HG03066 (cell line): ENCODE results near the gene ANKRD35.

Source experiments
- ATAC-seq: cut with Tn5 transposase; IDR thresholded peaks from one replicate; pipeline ENCODE4 v1.9.1; 2021; ENCODE audit warnings: low read depth; ENCODE audit not compliant: unreplicated experiment

ANKRD35 gene

GRCh38 chr1:145895471-145895870 is 9.8 kb upstream of the ANKRD35 start:
- no peak for ATAC-seq

DNA sequence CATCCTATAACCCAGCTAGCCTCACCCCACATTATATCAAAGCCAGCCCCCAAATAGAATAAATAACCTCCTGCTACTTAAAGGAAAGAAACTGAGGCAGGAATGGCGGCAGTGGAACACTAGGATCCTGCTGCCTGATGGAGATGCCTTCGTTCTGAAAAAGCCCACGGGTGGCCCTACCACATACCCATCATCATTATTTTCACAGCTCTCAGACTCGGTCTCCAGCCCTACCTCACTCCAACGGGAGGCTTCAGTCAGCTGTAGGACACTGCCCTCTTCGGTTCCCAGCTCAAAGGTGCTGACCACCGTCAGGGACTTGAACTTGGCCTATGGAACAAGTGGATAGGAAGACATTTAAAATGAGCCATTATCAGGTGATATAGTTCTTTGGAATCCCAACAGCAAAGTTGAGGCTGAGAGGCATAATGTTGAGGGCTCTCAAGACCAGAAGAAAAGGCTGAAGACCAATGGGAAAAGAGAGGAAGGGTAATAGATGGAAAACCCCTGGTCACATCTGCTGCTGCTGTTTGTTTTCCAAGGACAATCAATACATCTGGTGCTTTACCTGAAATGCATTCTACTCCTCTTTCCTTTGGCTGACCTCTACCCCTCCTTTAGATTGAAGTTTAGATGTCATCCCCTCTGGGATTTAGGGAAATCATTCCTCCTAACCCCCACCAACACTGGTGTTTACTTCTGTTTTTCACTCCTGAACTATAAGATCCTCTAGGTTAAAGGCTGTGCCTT is 7.8 kb upstream of the ANKRD35 start:
- ATAC-seq: no peak

- no peak for ATAC-seq
Measured at GRCh38 chr1:145892486-145893087, 6.9 kb upstream of the ANKRD35 start.

DNA sequence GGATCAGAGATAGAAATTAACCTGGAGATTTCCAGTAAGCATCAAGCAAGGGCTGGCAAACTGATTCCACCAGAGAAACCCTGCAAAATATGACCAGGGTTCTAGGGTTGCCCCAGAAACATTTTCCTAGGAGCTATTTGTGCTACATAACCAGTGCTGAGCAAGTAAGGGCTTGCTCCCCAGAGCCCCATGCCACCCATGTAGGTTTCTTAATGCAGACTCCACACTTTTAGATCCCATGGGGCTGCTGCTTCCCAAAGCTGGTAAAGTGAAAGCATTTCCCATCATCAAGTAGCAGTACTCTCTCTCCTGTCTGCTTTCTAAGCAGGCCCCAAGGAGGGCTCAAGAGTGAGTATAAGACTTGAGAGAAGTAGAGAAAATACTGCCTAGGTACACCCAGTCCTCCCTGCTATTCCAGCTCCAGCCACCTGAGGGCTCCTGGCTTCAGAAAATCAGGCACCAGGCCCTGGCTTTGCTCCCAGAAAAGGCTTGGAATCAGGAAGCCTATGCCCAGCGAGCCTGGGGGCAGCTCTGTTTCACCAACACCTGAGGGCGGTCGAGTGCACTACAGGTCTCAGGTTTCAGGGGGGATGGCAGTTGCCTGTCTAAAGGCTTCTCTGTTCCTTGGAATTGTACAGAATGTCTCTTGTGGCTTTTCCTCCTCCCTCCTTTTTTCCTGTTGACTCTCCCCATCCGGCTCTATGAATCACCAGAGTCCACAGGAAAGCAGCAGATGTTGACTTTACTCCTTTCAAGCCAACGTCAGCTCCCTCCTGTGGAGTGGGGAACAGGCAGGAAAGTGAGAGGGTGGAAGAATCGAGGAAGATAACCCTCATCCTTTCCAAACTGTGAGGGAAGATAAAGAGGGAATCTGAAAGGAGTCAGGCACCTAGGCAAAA is 6.2 kb upstream of the ANKRD35 start:
- ATAC-seq: no peak

DNA sequence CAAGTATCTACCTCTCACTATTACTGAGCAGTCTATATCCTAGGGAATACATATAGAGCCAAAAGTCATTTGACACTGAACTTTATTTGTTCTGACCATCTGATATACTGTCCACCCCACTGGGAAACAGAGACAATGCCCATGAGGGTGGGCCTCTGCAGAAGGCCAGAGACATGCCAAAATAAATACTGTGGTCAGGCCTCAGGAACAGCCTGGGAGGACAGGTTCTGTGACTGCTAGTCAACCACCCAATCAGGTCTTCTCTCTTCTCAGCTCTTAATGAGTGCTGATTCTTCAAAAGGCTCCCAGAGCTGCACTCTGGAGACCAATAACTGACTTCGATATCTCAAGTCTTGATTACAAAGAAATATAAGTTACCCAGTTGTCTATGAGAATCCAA is 5.5 kb upstream of the ANKRD35 start:
- no peak for ATAC-seq

GRCh38 chr1:145889722-145890121 is 4.1 kb upstream of the ANKRD35 start:
- no peak for ATAC-seq

GRCh38 chr1:145887631-145888030 is 2.0 kb upstream of the ANKRD35 start:
- no peak for ATAC-seq

- ATAC-seq: no peak
Measured at GRCh38 chr1:145886816-145887215, 1.1 kb upstream of the ANKRD35 start.

GRCh38 chr1:145886390-145886789 is 724 bp upstream of the ANKRD35 start:
- ATAC-seq: no peak

DNA sequence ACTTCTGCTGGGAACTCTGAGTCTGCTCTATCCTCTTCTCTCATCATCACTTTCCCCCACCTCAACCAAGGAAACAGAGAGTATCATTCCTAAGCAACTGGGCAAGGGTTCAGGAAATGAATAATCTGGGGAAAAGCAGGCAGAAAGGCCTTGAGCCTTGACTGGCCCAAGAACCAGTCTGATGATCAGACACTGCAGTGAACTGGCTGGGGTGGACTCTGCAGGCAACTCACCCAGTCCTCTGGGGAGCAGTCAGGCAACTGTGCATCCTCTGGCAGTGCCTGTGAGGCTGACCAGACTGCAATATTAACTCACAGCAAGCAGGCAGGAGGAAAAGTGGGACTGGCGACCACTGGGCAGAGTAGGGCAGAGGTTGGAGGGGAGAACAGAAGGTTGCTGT is 991 bp downstream of the ANKRD35 start:
- ATAC-seq: no peak

GRCh38 chr1:145879775-145880174 is 5.9 kb downstream of the ANKRD35 start:
- ATAC-seq: no peak

DNA sequence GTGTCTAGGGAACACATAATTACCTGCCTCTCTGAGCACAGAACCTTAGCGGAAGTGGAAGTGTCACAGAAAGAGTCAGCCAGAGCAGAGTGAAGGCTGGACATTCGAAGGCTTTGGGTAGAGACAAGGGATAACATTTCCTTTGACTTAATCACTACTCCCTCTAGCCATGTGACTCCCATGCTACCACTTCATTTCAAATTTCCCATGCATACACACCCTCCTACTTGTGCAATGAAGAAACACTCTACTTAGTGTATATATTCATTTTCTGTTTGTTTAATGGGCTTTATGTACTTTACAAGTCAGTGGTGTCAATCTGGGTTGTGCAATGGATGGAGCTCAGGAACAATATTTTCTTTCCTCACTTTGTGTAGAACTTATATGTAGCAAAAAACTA is 6.9 kb downstream of the ANKRD35 start:
- ATAC-seq: no peak

GRCh38 chr1:145877923-145878486 is 7.7 kb downstream of the ANKRD35 start:
- ATAC-seq: no peak

GRCh38 chr1:145874646-145875045 is 11.0 kb downstream of the ANKRD35 start:
- ATAC-seq: no peak

- ATAC-seq: no peak
Measured at GRCh38 chr1:145871994-145872924, 13.4 kb downstream of the ANKRD35 start.

GRCh38 chr1:145868232-145868631 is 17.4 kb downstream of the ANKRD35 start:
- ATAC-seq: no peak

DNA sequence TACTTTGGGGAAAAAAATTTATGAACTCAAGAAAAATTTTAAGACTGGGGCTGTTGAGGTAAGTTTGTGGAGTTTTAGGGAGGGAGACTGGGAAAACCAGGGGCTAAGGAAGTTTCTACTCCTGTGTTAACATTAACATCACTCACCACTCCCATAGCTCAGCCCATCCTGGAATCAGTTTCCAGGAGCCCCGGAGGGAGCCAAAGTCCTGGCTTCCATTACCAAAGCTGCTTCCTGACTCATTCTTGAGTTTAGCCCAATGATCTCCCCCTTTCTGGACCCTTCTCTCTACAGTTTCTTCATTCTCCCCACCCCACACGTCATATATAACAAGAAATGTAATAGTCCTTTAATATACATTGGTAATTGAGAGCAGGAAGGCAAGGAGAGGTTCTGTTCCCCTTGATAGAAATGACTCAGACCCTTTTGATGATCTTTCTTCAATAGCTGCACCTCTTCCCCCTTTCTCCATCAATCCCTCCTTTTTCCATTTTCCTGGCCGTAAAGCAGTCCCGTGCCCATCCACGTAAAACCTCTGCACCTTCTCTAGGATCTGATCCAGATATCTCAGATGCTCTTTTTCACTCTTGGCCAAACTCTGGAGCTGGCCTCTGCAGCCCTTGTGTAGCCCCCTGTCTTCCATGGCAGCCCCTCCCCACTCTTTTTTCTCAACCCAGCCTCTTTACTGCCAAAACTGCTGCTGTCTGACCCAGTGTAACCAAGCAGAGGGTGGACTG is 22.2 kb downstream of the ANKRD35 start:
- no peak for ATAC-seq

DNA sequence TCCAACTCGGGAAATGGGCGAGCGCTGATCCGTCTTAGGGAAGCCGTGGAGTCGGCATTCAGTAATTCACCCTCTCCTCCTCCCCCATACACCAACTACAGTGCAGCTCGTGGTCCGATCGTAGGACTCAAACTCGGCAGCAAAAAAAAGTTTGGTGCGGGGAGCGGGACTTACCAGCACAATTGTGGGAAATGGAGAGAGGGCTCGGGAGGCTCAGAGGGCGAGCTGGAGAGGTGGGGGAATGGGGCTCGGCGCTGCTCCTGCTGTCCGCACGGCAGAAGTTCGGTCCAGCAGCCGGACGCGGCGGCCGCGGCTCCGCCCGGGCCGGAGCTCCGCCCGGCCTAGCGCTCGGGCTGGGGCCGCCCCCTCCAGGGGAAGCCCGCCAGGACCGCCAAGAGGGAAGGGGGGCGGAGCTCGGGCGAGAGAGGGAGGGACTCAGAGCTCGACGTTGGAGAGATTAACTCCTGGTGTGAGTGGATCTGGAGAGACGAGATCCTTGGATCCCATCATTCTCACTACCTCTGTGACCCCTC is 26.1 kb downstream of the ANKRD35 start:
- peak; percentile 65 for ATAC-seq

DNA sequence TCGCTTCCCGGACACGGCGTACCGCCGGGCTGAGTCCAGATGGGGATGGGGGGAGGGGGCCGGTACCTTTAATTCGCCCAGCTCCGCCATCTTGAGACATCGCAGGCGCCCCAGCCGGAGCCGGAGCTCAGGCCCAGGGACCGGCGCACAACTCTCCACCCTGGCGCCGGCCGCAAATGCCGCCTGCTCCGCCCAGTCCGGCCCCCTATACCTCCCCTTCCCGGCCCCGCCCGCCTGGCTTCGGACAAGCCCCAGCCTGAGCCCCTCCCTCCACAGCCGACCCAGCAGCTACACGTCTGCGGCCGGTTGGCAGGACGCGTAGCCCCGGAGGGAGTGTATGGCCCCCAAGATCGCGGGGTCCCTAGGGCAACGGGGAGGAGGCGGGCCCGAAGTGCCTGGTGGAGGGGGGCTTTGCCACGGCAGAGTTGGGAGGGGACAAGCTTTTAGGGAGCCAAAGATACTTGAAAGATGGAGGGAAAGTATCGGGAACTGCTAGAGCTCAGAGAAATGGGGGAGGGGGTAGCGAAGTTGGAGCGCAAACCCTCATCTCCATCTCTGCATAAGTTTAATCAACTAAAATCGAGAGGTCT is 26.7 kb downstream of the ANKRD35 start, which contains the start of gene PIAS3:
TSS of gene PIAS3 (minus strand) at position 181 of the 590 bp plus-strand sequence. CDS start at position 90, 91 bp downstream.
- ATAC-seq: peak; percentile 76
